A549 treated with CpdA at 1 μM for 4 hours (cell line): ENCODE data around the gene MORN4. TPM values are rescaled to one million over a fixed set of nuclear protein-coding genes. Genes with fewer than 3 reads are reported as not detected.

ENCODE experiments used
- total RNA-seq: library from RNA; stranded (reverse); fragments of 200-300 nt; extraction: Qiagen RNA extraction; gene quantifications from 5 replicates; pipeline ENCODE4 v1.2.3, GENCODE V29; 2022; ENCODE audit warnings: low read depth

MORN4 gene
- total RNA-seq, result 3.7 to 9.1 TPM (median 7.8 TPM) in 5 replicates

DNA sequence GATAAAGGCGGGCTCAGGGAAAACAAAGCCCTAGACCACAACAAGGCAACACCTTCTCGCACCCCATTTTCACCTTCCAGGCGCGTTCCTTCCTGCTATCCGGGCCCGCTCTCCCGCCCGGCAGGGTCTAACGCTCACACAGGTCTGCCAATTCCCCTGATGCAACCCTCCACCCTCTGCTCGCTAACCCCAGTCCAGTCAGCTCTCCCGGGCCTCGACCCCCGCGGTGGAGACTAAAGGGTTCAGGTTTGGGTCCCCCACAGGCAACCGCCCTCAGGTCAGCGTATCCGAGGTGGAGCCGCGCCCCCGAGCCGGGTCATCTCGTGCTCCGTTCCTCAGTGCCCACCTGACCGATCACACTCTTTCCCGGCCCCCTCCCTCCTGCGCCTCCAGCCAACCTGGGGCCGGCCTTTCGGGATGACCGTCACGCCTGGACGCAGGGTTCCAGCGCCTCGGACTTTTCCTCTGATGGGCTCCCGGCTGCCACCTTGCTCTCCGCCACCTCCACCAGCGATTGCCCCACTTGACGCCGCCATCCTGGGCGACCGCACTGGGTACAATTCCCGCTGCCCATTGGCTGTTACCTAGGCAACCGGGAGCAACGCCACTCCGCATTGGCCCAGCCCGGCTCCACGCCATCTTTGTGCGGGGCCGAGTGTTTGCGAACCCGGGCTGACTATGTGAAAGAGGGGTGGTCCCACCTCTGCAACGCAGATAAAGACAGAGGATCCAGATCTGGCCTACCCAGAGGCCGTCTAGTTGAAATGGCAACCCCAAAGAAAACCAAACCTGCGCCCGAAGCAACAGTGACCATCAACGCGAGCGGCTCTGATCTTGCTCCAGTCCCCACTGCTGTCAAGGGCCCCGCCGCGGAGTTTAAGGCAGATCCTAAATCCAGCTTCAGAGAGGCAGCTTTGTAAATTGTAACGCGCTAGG is at the start of gene MORN4:
MORN4 (minus strand) TSS at position 552 of the 936 bp plus-strand sequence. CDS start 13,847 bp downstream, outside the sequence.

DNA sequence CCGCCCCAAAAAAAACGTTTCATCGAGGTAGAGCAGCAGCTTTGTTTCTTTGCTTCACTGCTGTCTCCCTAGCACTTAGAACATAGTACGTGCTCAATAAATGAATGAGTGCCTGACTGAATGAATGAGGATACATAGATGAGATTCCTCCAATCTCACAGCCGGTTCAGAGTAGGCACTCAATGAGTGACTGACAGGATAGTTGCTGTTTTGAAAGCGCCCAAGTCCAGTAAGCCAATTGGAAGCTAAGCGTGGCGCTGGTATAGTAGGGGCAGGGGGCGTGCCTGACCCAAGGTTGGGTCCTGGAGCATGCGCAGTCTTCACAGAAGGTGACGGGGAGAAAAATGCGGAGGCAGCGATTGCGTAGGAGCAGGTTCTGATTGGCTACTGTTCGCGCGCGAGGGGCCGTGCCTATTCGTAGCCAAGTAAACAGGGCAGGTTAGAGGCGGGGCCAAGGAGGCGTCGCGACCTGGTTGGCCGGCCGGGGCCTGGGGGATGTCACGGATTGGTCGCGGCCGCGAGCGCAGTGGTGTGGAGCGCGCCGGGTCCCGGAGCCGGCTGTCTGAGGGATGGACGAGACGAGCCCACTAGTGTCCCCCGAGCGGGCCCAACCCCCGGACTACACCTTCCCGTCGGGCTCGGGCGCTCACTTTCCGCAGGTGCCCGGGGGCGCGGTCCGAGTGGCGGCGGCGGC is 7.0 kb upstream of the MORN4 start, which contains the start of gene PI4K2A:
PI4K2A (plus strand) TSS at position 498 of the 694 bp plus-strand sequence; CDS start at position 570, 72 bp downstream.

DNA sequence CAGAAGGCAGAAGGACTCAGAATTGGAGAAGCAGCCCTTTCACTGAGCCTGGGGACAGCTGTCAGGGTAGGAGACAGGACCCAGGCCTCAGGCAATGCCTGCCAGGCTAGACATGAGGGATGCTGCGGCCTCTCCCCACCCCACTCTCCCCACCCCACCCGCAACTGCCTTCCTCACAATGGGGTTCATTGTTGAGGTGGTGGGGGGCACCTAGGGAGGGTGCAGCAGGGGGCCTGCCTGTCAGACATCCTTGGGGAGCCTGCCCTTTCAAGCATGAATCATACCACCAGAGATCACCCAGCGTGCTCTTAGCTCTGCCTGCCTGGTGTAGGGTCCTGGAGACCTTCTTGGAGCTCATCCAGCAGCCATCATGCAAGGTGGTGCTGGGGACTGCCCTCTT is 43.8 kb downstream of the MORN4 start, which contains the start of gene C10orf62:
C10orf62 (plus strand) TSS at position 243 of the 400 bp plus-strand sequence. CDS start 177 bp downstream, outside the sequence.

DNA sequence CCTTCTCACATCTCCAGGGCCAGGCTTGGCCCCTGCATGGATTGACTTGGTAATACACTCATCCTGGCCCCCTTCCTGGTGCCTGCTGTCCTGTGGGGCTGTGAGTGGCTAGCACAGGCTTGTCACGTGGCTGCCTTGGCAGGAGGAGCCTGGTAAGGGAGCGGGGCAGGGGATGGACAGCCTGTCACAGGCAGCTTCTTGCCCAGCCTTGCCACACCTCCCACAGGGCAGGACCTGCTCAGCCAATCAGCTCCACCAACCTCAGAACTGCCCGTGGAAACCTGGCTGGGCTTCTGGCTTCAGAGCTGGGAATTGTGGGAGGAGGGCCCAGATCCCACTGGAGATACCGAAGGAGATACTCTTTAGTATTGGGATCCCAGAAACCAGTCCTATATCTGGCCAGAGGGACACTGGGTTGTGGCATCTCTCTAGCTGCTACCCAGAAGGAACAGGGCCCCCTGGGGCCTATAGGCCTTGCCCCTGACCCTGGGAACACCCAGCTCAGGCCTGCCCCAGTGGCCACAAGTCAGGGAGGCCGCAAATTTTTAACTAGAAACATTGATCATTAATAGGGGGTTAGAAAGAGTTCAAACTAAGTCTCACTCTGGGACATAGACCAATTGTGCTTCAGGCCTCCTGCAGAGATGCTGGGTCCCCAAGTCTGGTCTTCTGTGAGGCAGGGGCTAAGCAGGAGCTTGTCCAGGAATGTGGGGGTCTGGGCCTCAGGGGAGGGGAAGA is 49.1 kb downstream of the MORN4 start, which contains the start of gene HOGA1:
HOGA1 (plus strand) TSS at position 330 of the 738 bp plus-strand sequence; CDS start at position 645, 315 bp downstream.

DNA sequence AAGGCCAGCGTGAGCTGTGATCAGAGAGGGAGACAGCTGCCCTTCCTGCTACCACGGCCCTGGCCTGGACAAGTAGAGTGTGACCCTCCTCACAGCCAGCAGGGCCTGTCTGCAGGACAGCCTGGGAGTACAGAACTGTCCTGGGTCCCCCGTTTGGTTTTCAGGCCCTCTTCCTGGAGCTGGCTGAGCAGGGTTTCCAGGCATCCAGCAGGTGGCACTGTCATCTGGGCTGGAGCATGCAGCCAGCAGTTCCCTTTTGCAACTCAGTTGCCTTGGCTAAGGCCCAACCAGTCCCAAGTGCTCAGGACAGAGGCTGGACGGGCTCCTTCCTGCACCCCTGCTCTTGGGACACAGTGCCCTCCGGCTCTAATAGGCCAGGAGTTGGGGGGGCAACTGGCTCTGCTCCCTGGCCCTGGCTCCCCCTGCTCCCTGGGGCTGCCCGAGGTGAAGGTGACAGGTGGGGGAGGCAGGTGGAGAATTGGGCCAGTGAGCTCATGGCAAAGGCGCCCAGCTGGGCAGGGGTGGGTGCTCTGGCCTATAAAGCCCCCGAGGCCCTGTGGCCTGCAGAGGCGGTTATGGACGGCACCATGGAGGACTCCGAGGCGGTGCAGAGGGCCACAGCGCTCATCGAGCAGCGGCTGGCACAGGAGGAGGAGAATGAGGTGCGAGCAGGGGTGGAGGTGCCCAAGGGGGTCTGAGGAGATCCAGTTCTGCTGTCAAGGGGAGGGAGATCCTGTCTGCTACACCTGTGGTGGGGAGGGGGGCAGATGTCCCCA is 60.9 kb downstream of the MORN4 start, which contains the start of gene ANKRD2:
ANKRD2 (plus strand) TSS at position 566 of the 776 bp plus-strand sequence; CDS start at position 576, 10 bp downstream.

Other genes starting within 250 kb of the MORN4 start
- 54.6 to 69.6 TPM (median 63.0 TPM) in 5 replicates for gene RRP12, start 232.2 kb downstream of the MORN4 start, total RNA-seq
- 576 to 660 TPM (median 632 TPM) in 5 replicates for gene PGAM1, start 207.3 kb downstream of the MORN4 start, total RNA-seq
- 49.4 to 60.0 TPM (median 57.8 TPM) in 5 replicates for gene EXOSC1, start 187.5 kb downstream of the MORN4 start, total RNA-seq
- gene ZDHHC16, start 187.3 kb downstream of the MORN4 start, total RNA-seq, result 40.5 to 54.5 TPM (median 52.8 TPM) in 5 replicates
- 43.9 to 50.0 TPM (median 45.7 TPM) in 5 replicates for gene MMS19, start 135.1 kb downstream of the MORN4 start, total RNA-seq
- 12.0 to 19.6 TPM (median 19.1 TPM) in 5 replicates for gene UBTD1, start 134.6 kb downstream of the MORN4 start, total RNA-seq
- gene ANKRD2, start 60.7 kb downstream of the MORN4 start, total RNA-seq, result 2.5 to 4.8 TPM (median 4.0 TPM) in 5 replicates
- 0.81 to 2.0 TPM (median 1.3 TPM) in 5 replicates for gene HOGA1, start 49.1 kb downstream of the MORN4 start, total RNA-seq
- gene C10orf62, start 43.8 kb downstream of the MORN4 start, total RNA-seq, result 0.12 TPM in 1 of 5 replicates, not detected in the others
- 25.8 to 31.9 TPM (median 30.9 TPM) in 5 replicates for gene PI4K2A, start 7.2 kb upstream of the MORN4 start, total RNA-seq
- 62.7 to 115 TPM (median 89.2 TPM) in 5 replicates for gene AVPI1, start 53.7 kb upstream of the MORN4 start, total RNA-seq
- gene MARVELD1, start 80.2 kb upstream of the MORN4 start, total RNA-seq, result 34.9 to 44.0 TPM (median 37.7 TPM) in 5 replicates
- 20.9 to 25.1 TPM (median 23.4 TPM) in 5 replicates for gene ZFYVE27, start 103.6 kb upstream of the MORN4 start, total RNA-seq
- 1.2 to 3.0 TPM (median 2.4 TPM) in 5 replicates for gene SFRP5, start 138.5 kb upstream of the MORN4 start, total RNA-seq
- 3.6 to 6.0 TPM (median 4.7 TPM) in 5 replicates for gene GOLGA7B, start 216.3 kb upstream of the MORN4 start, total RNA-seq